Measurements from ENCODE around the gene MINDY2.
"Not testable (repeated sequence)": the region's sequence is repeated elsewhere in the genome, so short reads cannot be mapped to it uniquely, and the experiment has no call there.

Gene MINDY2

GRCh38 chr15:58823267-58823666, 52.2 kb downstream of the MINDY2 start:
- H3K4me1 ChIP-seq (ENCODE audit: insufficient read depth, low read length); H3K36me3 ChIP-seq (ENCODE audit: insufficient read depth, low read length); H3K9ac ChIP-seq (ENCODE audit: low read depth, low read length); H3K9me3 ChIP-seq (ENCODE audit: control insufficient read depth, insufficient read depth, low read length): not testable (repeated sequence)

GRCh38 chr15:58830556-58830955, 59.5 kb downstream of the MINDY2 start:
- Histone ChIP-seq H3K9me3 (ENCODE audit: control insufficient read depth, insufficient read depth, low read length) (no peaks in the 10 kb centered on the region; the same call in 1 of the 2 replicates), H3K9ac (ENCODE audit: low read depth, low read length) (no peak overlapping the region), H3K4me1 (ENCODE audit: insufficient read depth, low read length) (peaks cover 18% of the 10 kb centered on the region), H3K36me3 (ENCODE audit: insufficient read depth, low read length) (no peaks in the 10 kb centered on the region)

- H3K4me1 ChIP-seq (ENCODE audit: insufficient read depth, low read length) = peaks cover 18% of the 10 kb centered on the region
- peak overlapping the region; percentile 25 for H3K9ac ChIP-seq (ENCODE audit: low read depth, low read length)
- not testable (repeated sequence) for H3K9me3 ChIP-seq (ENCODE audit: control insufficient read depth, insufficient read depth, low read length); H3K36me3 ChIP-seq (ENCODE audit: insufficient read depth, low read length)
These were observed 62.8 kb downstream of the MINDY2 start for GRCh38 chr15:58833681-58834426.

GRCh38 chr15:58839485-58839884, 68.4 kb downstream of the MINDY2 start:
- H3K4me1 ChIP-seq (ENCODE audit: insufficient read depth, low read length) = 0 out of 2 replicates have a peak, but pooled peaks cover 3% of the 10 kb centered on the region
- no peak overlapping the region for H3K9ac ChIP-seq (ENCODE audit: low read depth, low read length)
- H3K9me3 ChIP-seq (ENCODE audit: control insufficient read depth, insufficient read depth, low read length) = no peaks in the 10 kb centered on the region

GRCh38 chr15:58840048-58840447, 68.9 kb downstream of the MINDY2 start:
- no peak overlapping the region for H3K9ac ChIP-seq (ENCODE audit: low read depth, low read length)
- no peaks in the 10 kb centered on the region for H3K9me3 ChIP-seq (ENCODE audit: control insufficient read depth, insufficient read depth, low read length)
- H3K4me1 ChIP-seq (ENCODE audit: insufficient read depth, low read length) = no peaks in the 10 kb centered on the region
- H3K36me3 ChIP-seq (ENCODE audit: insufficient read depth, low read length) = no peaks in the 10 kb centered on the region

More at GRCh38 chr15:58839485-58839884, 68.4 kb downstream of the MINDY2 start:
- no peaks in the 10 kb centered on the region for H3K36me3 ChIP-seq (ENCODE audit: insufficient read depth, low read length)

GRCh38 chr15:58842713-58843396, 71.8 kb downstream of the MINDY2 start:
- Histone ChIP-seq H3K36me3 (ENCODE audit: insufficient read depth, low read length) (no peaks in the 10 kb centered on the region), H3K9ac (ENCODE audit: low read depth, low read length) (no peak overlapping the region), H3K9me3 (ENCODE audit: control insufficient read depth, insufficient read depth, low read length) (no peaks in the 10 kb centered on the region), H3K4me1 (ENCODE audit: insufficient read depth, low read length) (no peaks in the 10 kb centered on the region)

GRCh38 chr15:58851205-58851604, 80.1 kb downstream of the MINDY2 start:
- not testable (repeated sequence) for H3K4me1 ChIP-seq (ENCODE audit: insufficient read depth, low read length); H3K9ac ChIP-seq (ENCODE audit: low read depth, low read length); H3K36me3 ChIP-seq (ENCODE audit: insufficient read depth, low read length); H3K9me3 ChIP-seq (ENCODE audit: control insufficient read depth, insufficient read depth, low read length)

GRCh38 chr15:58852347-58852746, 81.2 kb downstream of the MINDY2 start:
- no peaks in the 10 kb centered on the region for H3K4me1 ChIP-seq (ENCODE audit: insufficient read depth, low read length)
- H3K36me3 ChIP-seq (ENCODE audit: insufficient read depth, low read length) = no peaks in the 10 kb centered on the region
- no peaks in the 10 kb centered on the region for H3K9me3 ChIP-seq (ENCODE audit: control insufficient read depth, insufficient read depth, low read length)
- H3K9ac ChIP-seq (ENCODE audit: low read depth, low read length) = no peak overlapping the region

GRCh38 chr15:58854593-58854992, 83.5 kb downstream of the MINDY2 start:
- no peak overlapping the region for H3K9ac ChIP-seq (ENCODE audit: low read depth, low read length)
- no peaks in the 10 kb centered on the region for H3K36me3 ChIP-seq (ENCODE audit: insufficient read depth, low read length)
- no peaks in the 10 kb centered on the region for H3K4me1 ChIP-seq (ENCODE audit: insufficient read depth, low read length)
- H3K9me3 ChIP-seq (ENCODE audit: control insufficient read depth, insufficient read depth, low read length) = no peaks in the 10 kb centered on the region

GRCh38 chr15:58856086-58856485, 85.0 kb downstream of the MINDY2 start:
- no peaks in the 10 kb centered on the region for H3K36me3 ChIP-seq (ENCODE audit: insufficient read depth, low read length)
- no peak overlapping the region for H3K9ac ChIP-seq (ENCODE audit: low read depth, low read length)
- H3K9me3 ChIP-seq (ENCODE audit: control insufficient read depth, insufficient read depth, low read length) = no peaks in the 10 kb centered on the region
- no peaks in the 10 kb centered on the region for H3K4me1 ChIP-seq (ENCODE audit: insufficient read depth, low read length)

- not testable (repeated sequence) for H3K9ac ChIP-seq (ENCODE audit: low read depth, low read length); H3K4me1 ChIP-seq (ENCODE audit: insufficient read depth, low read length); H3K36me3 ChIP-seq (ENCODE audit: insufficient read depth, low read length); H3K9me3 ChIP-seq (ENCODE audit: control insufficient read depth, insufficient read depth, low read length)
These were observed 85.5 kb downstream of the MINDY2 start for GRCh38 chr15:58856621-58857020.

GRCh38 chr15:58862326-58862725, 91.2 kb downstream of the MINDY2 start:
- Histone ChIP-seq H3K9ac (ENCODE audit: low read depth, low read length) (no peak overlapping the region), H3K36me3 (ENCODE audit: insufficient read depth, low read length) (no peaks in the 10 kb centered on the region), H3K9me3 (ENCODE audit: control insufficient read depth, insufficient read depth, low read length) (no peaks in the 10 kb centered on the region), H3K4me1 (ENCODE audit: insufficient read depth, low read length) (no peaks in the 10 kb centered on the region)

GRCh38 chr15:58864602-58865424, 93.7 kb downstream of the MINDY2 start:
- Histone ChIP-seq H3K36me3 (ENCODE audit: insufficient read depth, low read length) (no peaks in the 10 kb centered on the region), H3K9ac (ENCODE audit: low read depth, low read length) (peak overlapping the region; percentile 36), H3K9me3 (ENCODE audit: control insufficient read depth, insufficient read depth, low read length) (no peaks in the 10 kb centered on the region), H3K4me1 (ENCODE audit: insufficient read depth, low read length) (no peaks in the 10 kb centered on the region)

GRCh38 chr15:58865425-58865880, 94.4 kb downstream of the MINDY2 start:
- H3K36me3 ChIP-seq (ENCODE audit: insufficient read depth, low read length) = no peaks in the 10 kb centered on the region
- peak overlapping the region; percentile 36 for H3K9ac ChIP-seq (ENCODE audit: low read depth, low read length)
- H3K9me3 ChIP-seq (ENCODE audit: control insufficient read depth, insufficient read depth, low read length) = no peaks in the 10 kb centered on the region
- H3K4me1 ChIP-seq (ENCODE audit: insufficient read depth, low read length) = no peaks in the 10 kb centered on the region
